Erythroblast (primary cell): ENCODE results near the gene DHDH.

Experiments
- GATA1 ChIP-seq: IDR thresholded peaks from 2 replicates; pipeline ENCODE4 v1.6.1; 2011; ENCODE audit warnings: low read depth, mild to moderate bottlenecking, control low read depth, low read length, moderate library complexity
- POLR2A ChIP-seq: IDR thresholded peaks from 2 replicates; pipeline ENCODE4 v1.6.1; 2011; ENCODE audit warnings: mild to moderate bottlenecking, low read length

GRCh38 chr19:48970923-48971395 lies 37.5 kb downstream of the DHDH start:
- TF ChIP-seq POLR2A (no peak), GATA1 (no peak)
